ENCODE measurements around the gene RFC4. TPM values are rescaled to one million over a fixed set of nuclear protein-coding genes. Genes with fewer than 3 reads are reported as not detected.

The RFC4 gene
- total and polyA plus RNA-seq, 9 of the 15 experiments (the other 6 are each of a cell fraction or from before 2014, with no cell fraction given), result 105 to 227 (median 180) TPM

DNA sequence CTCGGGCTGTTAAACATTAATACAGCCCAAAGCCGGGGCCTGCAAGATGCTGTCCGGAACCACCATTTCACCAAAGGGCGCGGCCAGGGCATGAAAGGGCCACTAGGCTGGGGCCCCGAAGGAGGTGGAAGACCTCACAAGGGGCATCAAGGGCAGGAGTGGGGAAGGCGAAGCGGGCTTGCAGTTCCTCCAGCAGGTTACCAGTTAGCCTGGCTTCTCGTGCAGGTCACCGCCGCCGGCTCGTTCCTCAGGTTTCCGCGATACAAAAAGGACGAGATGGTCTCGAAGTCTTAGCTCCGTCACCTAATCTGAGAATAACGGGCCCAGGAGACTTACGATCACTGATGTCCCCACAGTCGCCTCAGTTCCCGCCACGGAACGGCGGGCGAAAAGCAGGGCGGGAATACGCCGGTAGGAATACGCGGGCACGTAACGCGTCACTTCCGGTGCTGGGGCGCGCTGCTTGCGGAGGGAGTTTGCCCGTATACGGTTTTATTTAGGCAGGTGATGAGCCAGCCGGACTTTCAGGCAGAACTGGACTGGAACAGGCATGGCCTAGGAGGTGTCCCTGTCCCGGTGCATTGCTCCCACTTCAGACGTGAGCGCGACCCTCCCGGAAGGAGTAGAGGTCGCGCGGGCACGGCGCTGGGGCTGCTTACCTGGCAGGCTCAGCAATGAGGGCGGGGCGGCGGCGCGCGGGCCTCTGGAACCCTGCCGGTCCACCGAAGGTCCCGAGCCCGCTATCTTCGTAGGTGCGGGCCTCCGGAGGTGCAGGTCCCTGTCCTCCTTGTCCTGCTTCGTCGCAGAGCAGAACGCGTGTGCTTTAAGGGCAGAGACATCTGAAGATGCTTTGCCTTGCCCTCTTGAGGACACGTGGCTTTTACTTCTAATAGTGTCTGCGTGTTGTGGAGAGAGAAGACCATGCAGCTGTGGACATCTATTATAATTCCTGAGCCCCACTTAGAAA lies at the start of gene RFC4 (continued):
- TF ChIP-seq ATF7 (IDR thresholded peaks at IDR 0.05), result peak; percentile 82; the same call in 1 of the 2 replicates
- TF ChIP-seq HDAC3 (IDR thresholded peaks at IDR 0.05; ENCODE audit: borderline replicate concordance, partially characterized antibody), result peak; percentile 32
- no peak for TF ChIP-seq ZNF764 (CRISPR knock-in tag; IDR thresholded peaks at IDR 0.05; ENCODE audit: low read depth)
- TF ChIP-seq POLR2B (IDR thresholded peaks at IDR 0.05; ENCODE audit: low read depth, partially characterized antibody), result peak; percentile 85
- TF ChIP-seq, protein P1, sequence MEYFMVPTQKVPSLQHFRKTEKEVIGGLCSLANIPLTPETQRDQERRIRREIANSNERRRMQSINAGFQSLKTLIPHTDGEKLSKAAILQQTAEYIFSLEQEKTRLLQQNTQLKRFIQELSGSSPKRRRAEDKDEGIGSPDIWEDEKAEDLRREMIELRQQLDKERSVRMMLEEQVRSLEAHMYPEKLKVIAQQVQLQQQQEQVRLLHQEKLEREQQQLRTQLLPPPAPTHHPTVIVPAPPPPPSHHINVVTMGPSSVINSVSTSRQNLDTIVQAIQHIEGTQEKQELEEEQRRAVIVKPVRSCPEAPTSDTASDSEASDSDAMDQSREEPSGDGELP (CRISPR knock-in tag; IDR thresholded peaks at IDR 0.05; ENCODE audit: borderline replicate concordance), result peak; percentile 86
- no peak for TF ChIP-seq NR2C2 (CRISPR knock-in tag; IDR thresholded peaks at IDR 0.05)
- TF ChIP-seq NR2C2 (tag; IDR thresholded peaks at IDR 0.05), result peak; percentile 85
- no peak for TF ChIP-seq ZNF274 (IDR thresholded peaks at IDR 0.05; ENCODE audit: borderline replicate concordance, low read depth, low read length)
- TF ChIP-seq TAF9B (IDR thresholded peaks at IDR 0.05; ENCODE audit: partially characterized antibody), result peak; percentile 76
- TF ChIP-seq, protein P2, sequence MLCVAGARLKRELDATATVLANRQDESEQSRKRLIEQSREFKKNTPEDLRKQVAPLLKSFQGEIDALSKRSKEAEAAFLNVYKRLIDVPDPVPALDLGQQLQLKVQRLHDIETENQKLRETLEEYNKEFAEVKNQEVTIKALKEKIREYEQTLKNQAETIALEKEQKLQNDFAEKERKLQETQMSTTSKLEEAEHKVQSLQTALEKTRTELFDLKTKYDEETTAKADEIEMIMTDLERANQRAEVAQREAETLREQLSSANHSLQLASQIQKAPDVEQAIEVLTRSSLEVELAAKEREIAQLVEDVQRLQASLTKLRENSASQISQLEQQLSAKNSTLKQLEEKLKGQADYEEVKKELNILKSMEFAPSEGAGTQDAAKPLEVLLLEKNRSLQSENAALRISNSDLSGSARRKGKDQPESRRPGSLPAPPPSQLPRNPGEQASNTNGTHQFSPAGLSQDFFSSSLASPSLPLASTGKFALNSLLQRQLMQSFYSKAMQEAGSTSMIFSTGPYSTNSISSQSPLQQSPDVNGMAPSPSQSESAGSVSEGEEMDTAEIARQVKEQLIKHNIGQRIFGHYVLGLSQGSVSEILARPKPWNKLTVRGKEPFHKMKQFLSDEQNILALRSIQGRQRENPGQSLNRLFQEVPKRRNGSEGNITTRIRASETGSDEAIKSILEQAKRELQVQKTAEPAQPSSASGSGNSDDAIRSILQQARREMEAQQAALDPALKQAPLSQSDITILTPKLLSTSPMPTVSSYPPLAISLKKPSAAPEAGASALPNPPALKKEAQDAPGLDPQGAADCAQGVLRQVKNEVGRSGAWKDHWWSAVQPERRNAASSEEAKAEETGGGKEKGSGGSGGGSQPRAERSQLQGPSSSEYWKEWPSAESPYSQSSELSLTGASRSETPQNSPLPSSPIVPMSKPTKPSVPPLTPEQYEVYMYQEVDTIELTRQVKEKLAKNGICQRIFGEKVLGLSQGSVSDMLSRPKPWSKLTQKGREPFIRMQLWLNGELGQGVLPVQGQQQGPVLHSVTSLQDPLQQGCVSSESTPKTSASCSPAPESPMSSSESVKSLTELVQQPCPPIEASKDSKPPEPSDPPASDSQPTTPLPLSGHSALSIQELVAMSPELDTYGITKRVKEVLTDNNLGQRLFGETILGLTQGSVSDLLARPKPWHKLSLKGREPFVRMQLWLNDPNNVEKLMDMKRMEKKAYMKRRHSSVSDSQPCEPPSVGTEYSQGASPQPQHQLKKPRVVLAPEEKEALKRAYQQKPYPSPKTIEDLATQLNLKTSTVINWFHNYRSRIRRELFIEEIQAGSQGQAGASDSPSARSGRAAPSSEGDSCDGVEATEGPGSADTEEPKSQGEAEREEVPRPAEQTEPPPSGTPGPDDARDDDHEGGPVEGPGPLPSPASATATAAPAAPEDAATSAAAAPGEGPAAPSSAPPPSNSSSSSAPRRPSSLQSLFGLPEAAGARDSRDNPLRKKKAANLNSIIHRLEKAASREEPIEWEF (CRISPR knock-in tag; IDR thresholded peaks at IDR 0.05), result 0 out of 2 replicates have a peak, but pooled peaks have one; percentile 24
- peak in 1 of 2 experiments; percentile 22; a peak in 2 of 4 replicates for TF ChIP-seq FOXK2 (conservative IDR thresholded peaks at IDR 0.05 in 1 of 2, IDR thresholded peaks at IDR 0.05 in 1 of 2; ENCODE audit: low read depth in 2 of 2)
- TF ChIP-seq ZSCAN29 (IDR thresholded peaks at IDR 0.05), result peak; percentile 57; the same call in 1 of the 2 replicates
- TF ChIP-seq, protein P3, sequence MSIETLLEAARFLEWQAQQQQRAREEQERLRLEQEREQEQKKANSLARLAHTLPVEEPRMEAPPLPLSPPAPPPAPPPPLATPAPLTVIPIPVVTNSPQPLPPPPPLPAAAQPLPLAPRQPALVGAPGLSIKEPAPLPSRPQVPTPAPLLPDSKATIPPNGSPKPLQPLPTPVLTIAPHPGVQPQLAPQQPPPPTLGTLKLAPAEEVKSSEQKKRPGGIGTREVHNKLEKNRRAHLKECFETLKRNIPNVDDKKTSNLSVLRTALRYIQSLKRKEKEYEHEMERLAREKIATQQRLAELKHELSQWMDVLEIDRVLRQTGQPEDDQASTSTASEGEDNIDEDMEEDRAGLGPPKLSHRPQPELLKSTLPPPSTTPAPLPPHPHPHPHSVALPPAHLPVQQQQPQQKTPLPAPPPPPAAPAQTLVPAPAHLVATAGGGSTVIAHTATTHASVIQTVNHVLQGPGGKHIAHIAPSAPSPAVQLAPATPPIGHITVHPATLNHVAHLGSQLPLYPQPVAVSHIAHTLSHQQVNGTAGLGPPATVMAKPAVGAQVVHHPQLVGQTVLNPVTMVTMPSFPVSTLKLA (conservative IDR thresholded peaks at IDR 0.05), result peak; percentile 85 to 88
- TF ChIP-seq, protein P4, sequence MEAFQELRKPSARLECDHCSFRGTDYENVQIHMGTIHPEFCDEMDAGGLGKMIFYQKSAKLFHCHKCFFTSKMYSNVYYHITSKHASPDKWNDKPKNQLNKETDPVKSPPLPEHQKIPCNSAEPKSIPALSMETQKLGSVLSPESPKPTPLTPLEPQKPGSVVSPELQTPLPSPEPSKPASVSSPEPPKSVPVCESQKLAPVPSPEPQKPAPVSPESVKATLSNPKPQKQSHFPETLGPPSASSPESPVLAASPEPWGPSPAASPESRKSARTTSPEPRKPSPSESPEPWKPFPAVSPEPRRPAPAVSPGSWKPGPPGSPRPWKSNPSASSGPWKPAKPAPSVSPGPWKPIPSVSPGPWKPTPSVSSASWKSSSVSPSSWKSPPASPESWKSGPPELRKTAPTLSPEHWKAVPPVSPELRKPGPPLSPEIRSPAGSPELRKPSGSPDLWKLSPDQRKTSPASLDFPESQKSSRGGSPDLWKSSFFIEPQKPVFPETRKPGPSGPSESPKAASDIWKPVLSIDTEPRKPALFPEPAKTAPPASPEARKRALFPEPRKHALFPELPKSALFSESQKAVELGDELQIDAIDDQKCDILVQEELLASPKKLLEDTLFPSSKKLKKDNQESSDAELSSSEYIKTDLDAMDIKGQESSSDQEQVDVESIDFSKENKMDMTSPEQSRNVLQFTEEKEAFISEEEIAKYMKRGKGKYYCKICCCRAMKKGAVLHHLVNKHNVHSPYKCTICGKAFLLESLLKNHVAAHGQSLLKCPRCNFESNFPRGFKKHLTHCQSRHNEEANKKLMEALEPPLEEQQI (IDR thresholded peaks at IDR 0.05), result no peak
- TF ChIP-seq EP400 (IDR thresholded peaks at IDR 0.05), result peak; percentile 96

All from K562 (cell line).